ENCODE measurements around the gene OR2J1.
"Not testable (repeated sequence)": the region's sequence is repeated elsewhere in the genome, so short reads cannot be mapped to it uniquely, and the experiment has no call there.

Gene OR2J1

GRCh38 chr6:29147074-29147473 lies 47.8 kb downstream of the OR2J1 start:
- ChIA-PET CTCF (no interaction called here), POLR2A (no interaction called here)
- TF ChIP-seq, protein P1, sequence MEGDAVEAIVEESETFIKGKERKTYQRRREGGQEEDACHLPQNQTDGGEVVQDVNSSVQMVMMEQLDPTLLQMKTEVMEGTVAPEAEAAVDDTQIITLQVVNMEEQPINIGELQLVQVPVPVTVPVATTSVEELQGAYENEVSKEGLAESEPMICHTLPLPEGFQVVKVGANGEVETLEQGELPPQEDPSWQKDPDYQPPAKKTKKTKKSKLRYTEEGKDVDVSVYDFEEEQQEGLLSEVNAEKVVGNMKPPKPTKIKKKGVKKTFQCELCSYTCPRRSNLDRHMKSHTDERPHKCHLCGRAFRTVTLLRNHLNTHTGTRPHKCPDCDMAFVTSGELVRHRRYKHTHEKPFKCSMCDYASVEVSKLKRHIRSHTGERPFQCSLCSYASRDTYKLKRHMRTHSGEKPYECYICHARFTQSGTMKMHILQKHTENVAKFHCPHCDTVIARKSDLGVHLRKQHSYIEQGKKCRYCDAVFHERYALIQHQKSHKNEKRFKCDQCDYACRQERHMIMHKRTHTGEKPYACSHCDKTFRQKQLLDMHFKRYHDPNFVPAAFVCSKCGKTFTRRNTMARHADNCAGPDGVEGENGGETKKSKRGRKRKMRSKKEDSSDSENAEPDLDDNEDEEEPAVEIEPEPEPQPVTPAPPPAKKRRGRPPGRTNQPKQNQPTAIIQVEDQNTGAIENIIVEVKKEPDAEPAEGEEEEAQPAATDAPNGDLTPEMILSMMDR (IDR thresholded peaks at IDR 0.05; ENCODE audit: insufficient read depth, low read length, missing control alignments), result no peak
- DNase-seq (ENCODE audit: low read depth, low spot score), result no peak
- no peak overlapping the region for H3K4me3 ChIP-seq (ENCODE audit: low read depth, low read length)

GRCh38 chr6:29149444-29149843 lies 50.2 kb downstream of the OR2J1 start:
- DNase-seq (ENCODE audit: low read depth, low spot score); CTCF ChIA-PET; POLR2A ChIA-PET: not testable (repeated sequence)

More at GRCh38 chr6:29149444-29149843, 50.2 kb downstream of the OR2J1 start:
- not testable (repeated sequence) for H3K4me3 ChIP-seq (ENCODE audit: low read depth, low read length)
